Activated CD8-positive, alpha-beta T cell treated with anti-CD3 and anti-CD28 coated beads for 36 hours (primary cell): ENCODE data around the gene C1orf167. TPM values are rescaled to one million over a fixed set of nuclear protein-coding genes. Genes with fewer than 3 reads are reported as not detected.

Experiments used
- ATAC-seq: fragments of 200-7000 bp; cut with Tn5 transposase; one replicate; pipeline ENCODE4 v1.10.0; 2021; ENCODE audit warnings: mild to moderate bottlenecking, moderate library complexity
- CTCF ChIA-PET: fragments of 350-600 bp; sonication (Branson Sonifier 250); formaldehyde crosslinking; loops from one replicate; lab custom pipeline; 2021; ENCODE audit warnings: antibody characterized with exemption; lab: Charles Lee
- POLR2A ChIA-PET: fragments of 350-600 bp; sonication (Branson Sonifier 250); formaldehyde crosslinking; loops from one replicate; lab custom pipeline; 2021; ENCODE audit warnings: antibody characterized with exemption; lab: Charles Lee
- DNase-seq: peaks from one replicate; pipeline ENCODE4 v3.0.0-alpha.2; 2020
- H3K27ac Mint-ChIP-seq: one replicate; pipeline ENCODE4 v1.8.0; 2021; ENCODE audit warnings: mild to moderate bottlenecking, mixed read lengths
- H3K27me3 Mint-ChIP-seq: one replicate; pipeline ENCODE4 v1.8.0; 2021; ENCODE audit warnings: mixed read lengths
- H3K36me3 Mint-ChIP-seq: one replicate; pipeline ENCODE4 v1.8.0; 2021; ENCODE audit warnings: low read depth, mixed read lengths
- H3K4me1 Mint-ChIP-seq: one replicate; pipeline ENCODE4 v1.8.0; 2021; ENCODE audit warnings: low read depth, mixed read lengths
- H3K4me3 Mint-ChIP-seq: one replicate; pipeline ENCODE4 v1.8.0; 2021; ENCODE audit warnings: mild to moderate bottlenecking, moderate library complexity, mixed read lengths
- H3K9me3 Mint-ChIP-seq: one replicate; pipeline ENCODE4 v1.8.0; 2021; ENCODE audit warnings: mixed read lengths
- CTCF ChIP-seq: fragments of 200-600 bp; IDR thresholded peaks from one replicate; pipeline ENCODE4 v1.8.0; 2022; ENCODE audit warnings: antibody characterized with exemption, mild to moderate bottlenecking
- intact Hi-C: fragments of 100-400 bp; cut with micrococcal nuclease; formaldehyde crosslinking; loops from one replicate; pipeline ENCODE4 v1.10.0; 2022
- total RNA-seq, 2 experiments: library from RNA; stranded (reverse); gene quantifications; one replicate each; pipeline ENCODE4 v1.2.3, GENCODE V29; 2021

Gene C1orf167
- total RNA-seq, 2 experiments from 2014 or later: not detected

DNA sequence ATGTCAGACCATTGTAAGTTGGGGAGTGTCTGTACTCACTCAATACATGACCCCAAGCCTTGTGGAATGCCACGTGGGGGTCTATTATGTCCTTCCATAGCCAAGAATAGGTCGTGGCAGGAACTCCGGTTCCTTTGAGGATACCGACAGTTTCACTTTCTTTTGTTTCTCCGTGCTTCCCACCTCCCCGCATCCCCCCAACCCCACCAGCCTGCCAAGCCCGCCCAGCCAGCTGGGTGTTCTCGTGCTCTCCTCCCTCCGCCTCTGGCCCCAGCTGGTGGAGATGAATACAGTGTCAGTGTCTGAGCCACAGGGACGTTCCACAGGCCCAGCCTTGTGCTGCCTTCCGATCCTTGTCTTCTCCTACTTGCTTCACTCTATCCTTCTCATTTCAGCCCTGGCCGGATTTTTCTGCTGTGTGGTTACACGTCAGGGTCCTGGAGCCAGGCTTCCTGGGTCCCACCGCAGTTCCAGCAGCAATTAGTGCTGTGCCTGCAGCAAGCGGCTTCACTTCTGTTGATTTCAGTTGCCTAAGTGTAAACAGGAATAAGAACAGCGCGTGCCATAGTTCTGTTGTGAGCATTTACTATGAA lies 30.2 kb upstream of the C1orf167 start:
- CTCF ChIA-PET: interaction anchor here (1.0 to 3.4 kb wide), 2 partner anchors 12 to 86 kb away, joined by 3 to 17 read pairs; no protein-coding TSS in a partner anchor
- Mint-ChIP-seq H3K4me3 (peak overlapping the region; percentile 66), H3K27me3 (no peaks in the 10 kb centered on the region), H3K4me1 (peaks cover 42% of the 10 kb centered on the region), H3K27ac (peak overlapping the region; percentile 88), H3K36me3 (no peaks in the 10 kb centered on the region), H3K9me3 (no peaks in the 10 kb centered on the region)
- peak; percentile 11 for ATAC-seq
- no peak for TF ChIP-seq CTCF
- POLR2A ChIA-PET: interaction anchor here (1.0 to 2.0 kb wide), 2 partner anchors 55 to 176 kb away, joined by 3 to 12 read pairs; no protein-coding TSS in a partner anchor
- DNase-seq: peak; percentile 58
- intact Hi-C loops: loop anchor here (5.0 kb wide), 1 partner anchor 79 kb away; the partner anchor contains the start of genes FBXO2 and FBXO44

GRCh38 chr1:11733306-11733705 lies 28.7 kb upstream of the C1orf167 start:
- no peak for TF ChIP-seq CTCF
- CTCF ChIA-PET: interaction anchor here (1.2 kb wide), 2 partner anchors 14 to 83 kb away, joined by 6 read pairs; no protein-coding TSS in a partner anchor
- H3K36me3 Mint-ChIP-seq: no peaks in the 10 kb centered on the region
- intact Hi-C loops: loop anchor here (5.0 kb wide), 1 partner anchor 81 kb away; the partner anchor contains the start of genes FBXO2 and FBXO44
- no peak for DNase-seq
- POLR2A ChIA-PET: interaction anchor here (1.0 kb wide), 1 partner anchor 177 kb away, joined by 3 read pairs; no protein-coding TSS in a partner anchor
- H3K9me3 Mint-ChIP-seq: no peaks in the 10 kb centered on the region
- no peaks in the 10 kb centered on the region for H3K27me3 Mint-ChIP-seq
- H3K4me3 Mint-ChIP-seq: no peak overlapping the region
- H3K4me1 Mint-ChIP-seq: peaks cover 56% of the 10 kb centered on the region
- ATAC-seq: no peak
- H3K27ac Mint-ChIP-seq: peak overlapping the region; percentile 30

DNA sequence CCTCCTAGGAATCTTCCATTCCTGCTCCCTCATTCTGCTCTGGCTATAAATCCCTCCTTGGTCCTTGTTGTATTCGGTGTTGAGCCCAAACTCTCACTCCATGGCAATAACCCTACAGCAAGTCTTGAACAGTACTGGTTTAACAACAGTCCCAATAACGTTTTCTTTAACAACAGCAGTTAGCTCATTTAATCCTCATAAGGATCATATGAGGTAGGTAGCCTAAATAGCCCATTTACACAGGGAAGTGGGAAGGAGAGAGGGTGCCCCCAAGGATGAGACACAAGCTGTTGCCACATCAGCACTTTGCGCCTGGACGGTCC lies 26.5 kb upstream of the C1orf167 start:
- H3K36me3 Mint-ChIP-seq: no peaks in the 10 kb centered on the region
- DNase-seq (no peak), ATAC-seq (no peak)
- H3K27me3 Mint-ChIP-seq: no peaks in the 10 kb centered on the region
- H3K27ac Mint-ChIP-seq: no peak overlapping the region
- ChIA-PET CTCF (interaction anchor here (1.4 to 5.3 kb wide), 5 partner anchors 16 to 85 kb away, joined by 3 to 23 read pairs (median 5); no protein-coding TSS in a partner anchor), POLR2A (interaction anchor here (1.2 to 5.6 kb wide), 6 partner anchors 13 to 173 kb away, joined by 4 to 57 read pairs (median 5); partner anchors contain the start of gene FBXO6)
- no peak for TF ChIP-seq CTCF
- H3K4me3 Mint-ChIP-seq: peak overlapping the region; percentile 95
- peaks cover 49% of the 10 kb centered on the region for H3K4me1 Mint-ChIP-seq
- intact Hi-C loops: no loop called here
- H3K9me3 Mint-ChIP-seq: no peaks in the 10 kb centered on the region

DNA sequence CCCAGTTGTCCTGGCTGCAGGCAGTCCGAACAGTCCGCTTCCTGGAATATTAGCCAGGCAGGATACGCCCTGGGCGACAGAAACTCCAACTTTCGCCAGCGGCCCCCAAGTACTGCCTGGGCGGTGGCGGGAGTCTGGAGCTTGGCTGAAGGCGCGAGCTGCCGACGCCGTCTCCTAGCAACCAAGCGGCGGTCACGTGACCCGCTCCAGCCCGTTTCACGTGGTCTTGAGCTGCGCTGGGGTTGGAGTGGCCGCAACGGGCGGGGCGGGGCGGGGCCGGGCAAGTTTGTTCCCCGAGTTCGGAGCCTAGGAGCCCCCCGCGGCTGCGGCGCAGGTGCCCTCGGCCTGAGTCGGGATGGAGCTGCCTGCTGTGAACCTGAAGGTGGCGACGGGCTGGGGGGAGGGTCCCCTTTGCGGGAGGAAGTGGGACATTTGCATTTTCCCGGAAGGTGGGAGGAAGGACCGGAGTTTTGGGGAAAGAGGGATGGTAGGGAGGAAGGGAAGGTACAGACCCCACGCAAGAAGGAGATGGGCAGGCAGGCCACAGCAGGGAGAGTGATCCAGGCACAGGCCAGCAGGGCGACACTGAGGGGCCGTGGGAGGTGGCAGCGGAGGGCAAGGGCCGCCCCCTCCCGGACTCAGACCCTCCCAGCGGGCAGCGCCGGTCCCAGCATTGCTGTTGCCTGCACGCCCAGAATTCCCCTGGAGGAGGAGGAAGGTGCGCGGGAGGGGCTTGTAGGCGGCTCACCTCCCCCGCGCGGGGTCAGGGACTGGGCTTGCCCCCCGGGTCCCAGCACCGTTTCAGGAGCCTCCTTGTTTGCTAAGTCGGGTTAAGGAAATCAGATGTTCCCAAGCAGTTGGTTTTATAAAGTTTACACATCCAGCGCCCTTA lies 25.9 kb upstream of the C1orf167 start, which contains the start of gene AGTRAP:
Gene AGTRAP (plus strand): TSS at position 283 of the 892 bp plus-strand sequence. CDS start 73 bp downstream, at position 356.
- ATAC-seq (peak; percentile 79), DNase-seq (peak; percentile 94)
- ChIA-PET CTCF (interaction anchor here (1.3 to 5.3 kb wide), 9 partner anchors 14 to 90 kb away, joined by 3 to 23 read pairs (median 5); no protein-coding TSS in a partner anchor), POLR2A (interaction anchor here (0.8 to 5.6 kb wide), 9 partner anchors 11 to 173 kb away, joined by 3 to 57 read pairs (median 4); partner anchors contain the start of genes CLCN6 and FBXO6)
- Mint-ChIP-seq H3K36me3 (no peaks in the 10 kb centered on the region), H3K4me1 (peaks cover 50% of the 10 kb centered on the region), H3K4me3 (peak within 1 kb of the TSS; percentile 95), H3K9me3 (no peaks in the 10 kb centered on the region), H3K27me3 (no peaks in the 10 kb centered on the region), H3K27ac (peak within 1 kb of the TSS; percentile 91)
- intact Hi-C loops: no loop called here
- peak; percentile 25 for TF ChIP-seq CTCF
